HG03045 (cell line): ENCODE data around the gene C5orf52.
"Not testable (repeated sequence)": the region's sequence is repeated elsewhere in the genome, so short reads cannot be mapped to it uniquely, and the experiment has no call there.

ENCODE experiments used
- ATAC-seq: cut with Tn5 transposase; IDR thresholded peaks from one replicate; pipeline ENCODE4 v1.9.1; 2021; ENCODE audit warnings: mild to moderate bottlenecking, moderate library complexity; ENCODE audit not compliant: unreplicated experiment

The C5orf52 gene

DNA sequence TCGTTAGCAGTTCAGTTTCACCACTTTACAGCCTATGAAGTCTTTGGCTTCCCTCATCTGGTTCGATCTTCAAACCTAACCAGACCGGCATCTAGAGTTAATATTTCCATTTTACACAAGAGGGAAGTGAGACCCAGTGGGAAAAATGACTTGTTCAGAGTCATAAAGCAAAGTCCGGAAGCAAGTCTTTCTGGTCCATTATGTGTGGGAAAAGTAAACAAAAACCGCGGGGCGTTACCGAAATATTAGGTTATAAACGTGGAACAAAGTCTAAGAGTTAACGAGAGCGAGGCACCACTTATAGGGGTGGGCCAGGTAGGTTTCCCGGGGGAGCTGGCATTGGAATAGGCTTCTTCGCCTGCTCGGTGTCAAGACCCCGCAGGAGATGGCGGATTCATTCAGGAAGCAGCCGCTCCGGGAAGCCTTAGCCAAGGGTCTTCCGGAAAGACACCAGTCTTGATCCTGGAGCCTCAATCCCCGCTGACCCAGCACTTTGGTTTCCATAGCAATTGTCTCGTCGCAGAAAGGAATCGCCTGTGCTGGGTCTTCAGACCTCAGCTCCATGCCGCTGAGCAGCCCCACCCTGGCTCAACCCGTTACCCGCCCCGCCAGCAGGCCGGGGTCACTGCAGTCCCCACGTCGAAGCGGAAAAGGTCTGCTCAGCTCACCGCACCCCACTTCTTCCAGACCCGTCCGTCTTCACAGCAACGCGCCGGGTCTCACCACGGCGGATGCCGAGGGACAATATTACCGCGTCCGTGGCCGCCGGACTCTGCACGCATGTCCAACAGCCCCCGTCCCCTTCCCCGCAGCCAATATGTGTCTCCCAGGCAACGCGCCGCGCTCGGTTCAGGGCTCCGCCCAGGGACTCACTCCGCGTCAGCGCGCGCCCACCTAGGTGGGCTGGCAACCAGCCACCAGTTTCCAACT is at the start of gene C5orf52:
C5orf52 (plus strand) TSS at position 872 of the 930 bp plus-strand sequence. CDS start 82 bp downstream, outside the sequence.
- ATAC-seq = peak; percentile 41

DNA sequence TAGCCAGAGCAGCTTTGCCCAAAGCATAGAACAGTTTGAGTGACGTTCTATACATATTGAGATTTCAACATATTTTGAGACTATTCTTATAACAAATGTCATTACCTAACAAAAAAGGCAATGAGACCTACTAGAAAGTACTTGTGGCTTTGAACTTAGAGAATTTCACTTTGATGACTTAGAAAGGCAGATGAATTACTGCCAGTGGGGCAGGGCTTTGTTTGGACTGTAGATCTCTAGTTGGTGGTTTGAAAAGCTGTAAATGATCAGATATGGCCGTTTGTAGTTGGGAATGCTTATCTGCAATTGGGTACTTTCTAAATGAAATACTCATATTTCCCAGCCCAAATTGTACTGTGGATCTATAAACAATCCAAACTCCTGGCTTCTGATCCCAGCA is 47.2 kb upstream of the C5orf52 start:
- ATAC-seq = no peak

DNA sequence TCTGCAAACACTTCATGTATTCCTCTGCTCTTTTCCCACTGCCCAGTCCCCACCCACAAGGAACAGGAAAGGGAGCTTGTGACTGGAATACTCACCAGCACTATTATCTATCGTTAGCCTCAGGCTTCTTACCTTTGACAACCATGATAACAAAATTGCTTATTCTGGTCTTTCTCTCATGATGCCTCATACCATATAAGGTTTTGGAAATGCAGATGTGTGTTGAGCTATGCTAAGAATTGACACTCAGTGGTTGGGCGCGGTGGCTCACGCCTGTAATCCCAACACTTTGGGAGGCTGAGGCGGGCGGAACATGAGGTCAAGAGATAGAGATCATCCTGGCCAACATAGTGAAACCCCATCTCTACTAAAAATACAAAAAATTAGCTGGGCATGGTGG is 44.5 kb upstream of the C5orf52 start:
- no peak for ATAC-seq

DNA sequence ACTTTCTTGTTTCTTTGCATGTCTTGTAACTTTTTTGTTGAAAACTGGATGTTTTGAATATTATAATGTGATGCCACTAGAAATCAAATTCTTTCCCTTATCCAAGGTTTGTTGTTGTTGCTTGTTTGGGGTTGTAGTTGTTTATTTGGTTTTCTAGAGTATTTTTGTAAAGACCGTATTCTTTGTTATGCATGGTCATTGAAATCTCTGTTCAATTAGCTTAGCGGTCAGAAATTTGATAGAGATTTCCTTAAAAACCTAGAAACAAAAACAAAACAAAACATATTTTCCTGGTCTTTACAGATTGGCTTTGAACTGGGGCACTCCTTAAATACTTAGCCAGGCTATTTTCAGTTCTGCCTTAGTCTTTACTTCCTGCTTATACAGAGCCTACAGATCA is 41.0 kb upstream of the C5orf52 start:
- ATAC-seq = no peak

DNA sequence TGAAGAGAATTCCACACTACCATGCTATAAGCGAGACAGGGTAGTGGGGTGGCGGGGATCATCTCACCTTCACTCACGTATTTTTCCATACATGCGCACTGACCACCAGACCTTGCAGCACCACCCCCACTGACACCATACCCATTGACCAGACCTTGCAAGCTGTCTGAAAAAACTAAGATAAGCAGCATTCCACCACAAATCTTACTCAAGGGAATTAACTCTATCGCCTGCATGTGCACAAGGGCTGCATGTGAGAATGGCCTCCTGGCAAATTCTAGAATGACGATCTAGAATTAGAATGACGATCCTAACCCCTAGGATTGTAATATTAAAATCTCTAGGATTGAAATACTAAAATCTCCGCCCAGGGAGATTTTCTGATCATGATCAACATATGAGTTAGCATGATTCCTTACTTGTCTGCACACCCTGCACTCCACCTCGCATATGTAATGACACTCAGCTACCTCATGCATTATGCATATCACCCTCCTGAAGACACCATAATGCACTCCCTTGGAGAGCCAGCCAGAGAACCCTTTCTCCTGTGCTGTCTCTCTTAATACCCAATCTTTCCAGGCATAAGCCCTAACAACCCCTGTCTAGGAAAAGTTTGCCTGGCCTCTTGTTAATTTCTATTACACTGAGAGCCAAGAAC is 30.8 kb upstream of the C5orf52 start:
- no peak for ATAC-seq

DNA sequence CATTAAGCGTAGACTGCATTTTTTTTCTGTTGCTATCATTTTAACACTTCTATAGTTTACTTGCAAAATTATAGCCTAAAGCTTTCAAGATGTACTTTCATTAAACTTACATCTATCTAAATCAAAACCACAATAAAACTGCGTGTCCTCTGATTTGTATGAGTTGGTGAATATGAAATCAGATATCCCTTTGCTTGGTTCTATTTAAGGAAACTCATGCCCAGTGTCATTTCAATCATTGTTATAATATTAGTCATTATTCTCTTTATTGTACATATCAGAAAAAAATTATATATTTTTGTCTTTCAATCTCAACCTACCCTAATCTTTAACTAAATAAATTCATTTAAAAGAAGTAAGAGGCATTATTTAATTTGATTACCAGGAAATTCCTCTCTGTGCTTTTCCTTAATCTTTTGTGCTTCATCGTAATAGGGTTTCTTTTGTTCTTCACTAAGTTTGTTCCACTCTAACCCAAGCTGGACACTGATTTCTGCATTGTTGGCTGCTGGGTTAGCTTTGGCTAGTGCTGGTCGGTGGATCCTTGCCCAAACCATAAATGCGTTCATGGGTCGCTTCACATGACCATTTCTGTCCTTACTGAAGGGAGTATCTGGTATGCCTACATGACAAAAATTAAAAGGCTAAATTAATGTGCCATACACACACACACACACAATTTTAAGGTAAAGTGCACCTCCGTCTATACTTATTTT is 22.9 kb upstream of the C5orf52 start:
- no peak for ATAC-seq

DNA sequence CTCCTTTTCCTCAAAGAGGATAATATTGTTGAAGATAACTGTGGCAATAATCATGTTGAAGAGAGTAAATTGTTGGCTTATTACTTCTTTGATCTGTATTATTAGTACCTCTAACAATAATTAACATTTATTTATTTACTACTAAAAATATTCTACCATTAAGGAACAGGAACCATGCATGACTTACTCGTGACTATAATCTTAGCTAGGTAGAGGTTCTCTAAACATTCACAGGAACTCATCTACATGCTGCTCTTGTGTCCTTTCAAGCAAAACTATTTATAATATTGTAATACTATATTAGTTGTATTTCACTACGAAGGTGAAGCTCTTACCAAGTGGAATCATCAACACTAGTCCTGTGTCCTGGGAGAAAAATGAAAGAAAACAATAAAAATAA is 22.2 kb upstream of the C5orf52 start:
- ATAC-seq = no peak

DNA sequence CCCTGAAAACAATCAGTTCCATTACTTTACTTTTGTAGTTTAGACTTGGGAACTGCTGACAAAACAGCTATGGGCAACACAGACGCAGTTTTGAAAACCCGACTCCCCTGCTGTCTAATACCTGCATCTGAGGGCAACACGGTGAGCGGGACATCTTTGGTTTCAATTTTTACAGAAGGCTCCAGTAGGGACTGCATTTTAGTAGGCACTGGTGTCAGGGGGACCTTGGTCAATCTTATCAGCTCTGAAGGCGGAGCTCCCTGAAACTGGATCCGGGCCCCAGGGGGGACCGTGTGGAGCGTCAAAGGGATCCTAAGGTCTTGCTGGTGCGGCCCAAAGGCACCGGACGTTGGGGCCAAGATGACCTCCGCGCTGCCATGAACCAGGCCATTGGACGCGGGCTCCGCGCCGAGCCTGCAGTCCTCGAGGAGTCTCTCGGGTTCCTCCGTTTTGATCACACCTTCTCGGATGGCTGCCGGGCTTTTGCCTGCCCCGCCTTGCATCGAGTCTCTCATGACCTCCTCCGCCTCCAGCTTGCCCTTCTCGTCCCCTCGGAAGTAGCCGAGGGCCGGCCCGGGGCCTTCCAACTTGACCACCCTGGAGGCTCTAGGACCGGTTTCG is 20.2 kb upstream of the C5orf52 start:
- ATAC-seq = no peak

DNA sequence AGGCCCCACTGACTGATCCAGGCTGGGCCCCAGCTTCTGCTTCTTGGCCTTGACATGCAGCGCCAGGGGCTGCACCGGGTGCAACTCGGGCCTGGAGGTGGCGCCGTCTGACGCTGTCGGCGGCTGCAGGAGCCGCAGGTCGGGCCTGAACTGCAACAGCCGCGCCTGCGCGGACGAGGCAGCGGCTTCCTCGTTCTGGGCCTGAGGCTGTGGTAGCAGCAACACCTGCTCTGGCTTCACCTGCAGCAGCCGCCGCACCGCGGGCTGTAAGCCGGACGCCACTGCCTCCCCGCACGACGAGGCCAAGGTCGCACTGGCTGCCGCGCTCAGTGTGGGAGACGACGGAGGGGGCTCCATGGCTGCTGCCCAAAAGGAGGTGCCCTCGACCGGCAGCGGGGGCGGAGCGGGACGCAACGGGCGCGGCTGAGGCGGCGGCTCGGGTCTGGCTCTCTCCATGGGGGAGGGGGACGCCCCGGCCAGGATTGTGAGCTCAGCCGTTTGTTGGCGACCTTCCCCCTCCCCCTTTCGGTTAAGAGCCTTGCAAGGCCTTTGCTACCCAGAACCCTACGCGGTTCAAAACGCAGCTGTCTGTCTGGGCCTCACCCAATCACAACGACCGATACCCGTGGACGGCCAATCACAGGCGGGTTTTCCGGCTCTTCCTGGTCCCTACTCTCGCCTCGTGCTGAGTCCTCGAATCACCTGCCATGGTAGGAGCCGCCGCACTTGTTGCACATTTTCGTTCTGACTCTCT is 19.5 kb upstream of the C5orf52 start:
- peak; percentile 83 for ATAC-seq

DNA sequence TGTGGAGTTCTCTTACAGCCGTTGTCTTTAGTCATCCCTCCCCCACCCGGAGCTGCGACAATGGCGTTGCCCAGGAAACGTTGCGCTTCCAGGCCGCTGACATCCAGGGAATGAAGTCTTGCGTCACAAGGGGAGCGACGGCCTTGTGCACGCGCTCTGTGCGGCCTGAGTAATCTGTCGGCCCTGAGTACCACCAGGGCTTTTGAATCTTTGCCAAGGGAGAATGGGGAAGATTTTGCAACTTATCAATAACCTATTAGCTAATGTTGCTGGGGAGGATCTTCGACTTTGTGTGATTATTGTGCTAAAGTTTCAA is 19.0 kb upstream of the C5orf52 start, which contains the start of gene SOX30:
SOX30 (minus strand) TSS at position 62 of the 316 bp plus-strand sequence. CDS start 360 bp downstream, outside the sequence.
- no peak for ATAC-seq

DNA sequence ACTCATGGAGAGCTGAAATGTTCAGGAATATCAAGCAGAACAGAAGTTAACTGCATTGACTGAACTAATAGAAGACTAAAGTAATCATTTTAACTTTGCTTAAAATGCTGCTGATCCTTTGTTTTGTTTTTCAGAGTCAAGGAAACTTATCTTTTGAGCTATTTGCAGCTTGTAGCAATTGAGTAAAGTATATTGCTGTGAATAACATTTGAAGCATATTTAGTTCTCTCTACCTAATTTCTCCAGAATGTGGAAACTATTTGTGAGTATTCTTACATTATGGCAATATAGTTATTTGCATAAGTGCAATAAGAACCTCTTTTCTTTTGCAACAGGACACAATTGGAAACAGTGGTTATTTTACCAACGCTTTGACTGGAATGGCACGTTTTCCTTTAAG is 13.8 kb upstream of the C5orf52 start:
- no peak for ATAC-seq

DNA sequence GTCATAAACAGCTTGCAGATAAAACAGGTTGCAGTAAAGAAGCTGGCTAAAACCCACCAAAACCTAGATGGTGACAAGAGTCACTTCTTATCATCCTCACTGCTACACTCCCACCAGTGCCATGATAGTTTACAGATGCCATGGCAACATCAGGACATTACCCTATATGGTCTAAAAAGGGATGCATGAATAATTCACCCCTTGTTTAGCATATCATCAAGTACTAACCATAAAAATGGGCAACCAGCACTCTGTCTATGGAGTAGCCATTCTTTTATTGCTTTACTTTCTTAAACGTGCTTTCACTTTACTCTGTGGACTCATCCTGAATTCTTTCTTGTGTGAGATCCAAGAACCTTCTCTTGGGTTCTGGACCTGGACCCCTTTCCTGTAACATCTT is 12.4 kb upstream of the C5orf52 start:
- ATAC-seq = no peak

DNA sequence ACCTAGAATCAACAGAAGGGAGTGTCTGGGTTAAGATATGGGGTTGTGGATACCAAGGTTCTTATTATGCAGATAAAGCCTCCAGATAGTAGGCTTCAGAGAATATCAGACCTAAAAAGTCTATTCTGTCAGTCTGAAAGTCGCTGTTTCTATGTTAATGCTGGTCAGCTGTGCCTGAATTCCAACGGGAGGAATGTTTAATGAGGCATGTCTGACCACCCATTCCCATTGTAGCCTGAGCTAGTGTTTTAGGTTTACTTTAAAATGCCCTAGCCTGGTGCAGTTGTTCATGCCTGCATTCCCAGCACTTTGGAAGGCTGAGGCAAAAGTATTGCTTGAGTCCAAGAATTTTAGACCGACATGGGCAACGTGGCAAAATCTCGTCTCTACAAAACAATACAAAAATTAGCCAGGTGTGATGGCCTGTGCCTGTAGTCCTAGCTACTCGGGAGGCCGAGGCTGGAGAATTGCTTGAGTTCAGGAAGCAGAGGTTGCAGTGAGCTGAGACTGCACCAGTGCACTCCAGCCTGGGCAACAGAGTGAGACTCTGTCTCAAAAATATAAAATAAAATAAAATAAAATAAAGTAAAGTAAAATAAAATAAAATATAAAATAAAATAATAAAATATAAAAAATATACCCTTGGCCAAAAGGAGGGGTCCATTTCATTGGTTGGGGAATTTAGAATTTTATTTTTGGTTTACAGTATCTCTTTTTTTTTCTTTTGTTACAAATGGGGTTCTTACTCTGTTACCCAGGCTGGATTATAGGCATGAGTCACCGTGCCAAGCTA is 11.3 kb upstream of the C5orf52 start:
- no peak for ATAC-seq

DNA sequence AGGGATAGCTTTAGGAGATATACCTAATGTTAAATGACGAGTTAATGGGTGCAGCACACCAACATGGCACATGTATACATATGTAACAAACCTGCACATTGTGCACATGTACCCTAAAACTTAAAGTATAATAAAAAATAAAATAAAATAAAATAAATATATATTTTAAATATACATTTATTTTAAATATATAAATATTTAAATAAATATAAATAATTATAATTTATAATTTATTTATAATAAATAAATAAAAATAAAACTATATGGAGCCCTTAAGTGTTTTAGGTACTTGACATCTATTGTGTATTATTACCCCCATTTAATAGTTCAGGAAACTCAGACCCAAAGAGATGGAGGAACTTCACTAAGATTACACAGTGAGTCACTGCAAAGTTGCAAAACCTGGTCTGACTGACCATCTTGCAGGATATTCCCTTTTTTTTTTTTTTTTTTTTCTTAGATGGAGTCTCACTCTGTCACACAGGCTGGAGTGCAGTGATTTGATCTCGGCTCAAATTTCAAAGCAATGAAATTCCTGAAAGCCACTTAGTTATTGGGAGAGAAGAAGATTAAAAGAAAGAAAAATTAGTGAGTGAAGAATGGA is 5.8 kb upstream of the C5orf52 start:
- ATAC-seq = no peak

DNA sequence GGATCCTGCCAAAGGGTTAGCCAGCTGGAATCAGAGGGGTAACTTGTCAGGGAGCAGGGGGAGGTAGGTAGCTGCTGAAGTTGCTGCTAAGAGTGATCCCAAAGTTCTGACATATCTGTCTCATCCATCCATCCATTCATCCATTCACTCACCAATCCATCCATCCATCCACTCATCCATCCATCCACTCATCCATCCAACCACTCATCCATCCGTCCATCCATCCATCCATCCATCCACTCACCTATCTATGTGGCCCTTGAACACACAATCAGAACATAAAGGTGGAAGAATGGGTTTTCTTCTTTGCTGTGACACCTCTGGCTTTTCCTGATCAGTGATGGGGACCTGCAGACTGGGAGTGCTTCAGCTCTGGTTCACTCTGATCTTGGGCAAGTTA is 3.0 kb upstream of the C5orf52 start:
- ATAC-seq = no peak

DNA sequence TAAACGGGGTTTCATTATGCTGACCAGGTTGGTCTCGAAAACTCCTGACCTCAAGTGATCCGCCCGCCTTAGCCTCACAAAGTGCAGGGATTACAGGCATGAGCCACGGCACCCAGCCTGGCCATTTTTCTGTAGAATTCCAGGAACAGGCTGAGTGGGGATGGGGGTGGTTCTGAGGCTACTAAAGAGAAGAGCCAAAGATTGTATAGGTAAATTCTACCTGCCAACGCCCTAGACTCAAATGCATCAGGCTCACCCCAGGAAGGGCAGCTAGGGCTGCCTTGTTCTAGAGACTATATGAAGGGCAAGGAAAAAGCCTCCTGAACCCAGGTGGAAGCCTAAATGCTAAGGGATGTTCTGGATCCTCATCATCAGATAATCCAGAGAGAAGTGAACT is 1.6 kb upstream of the C5orf52 start:
- ATAC-seq = no peak

DNA sequence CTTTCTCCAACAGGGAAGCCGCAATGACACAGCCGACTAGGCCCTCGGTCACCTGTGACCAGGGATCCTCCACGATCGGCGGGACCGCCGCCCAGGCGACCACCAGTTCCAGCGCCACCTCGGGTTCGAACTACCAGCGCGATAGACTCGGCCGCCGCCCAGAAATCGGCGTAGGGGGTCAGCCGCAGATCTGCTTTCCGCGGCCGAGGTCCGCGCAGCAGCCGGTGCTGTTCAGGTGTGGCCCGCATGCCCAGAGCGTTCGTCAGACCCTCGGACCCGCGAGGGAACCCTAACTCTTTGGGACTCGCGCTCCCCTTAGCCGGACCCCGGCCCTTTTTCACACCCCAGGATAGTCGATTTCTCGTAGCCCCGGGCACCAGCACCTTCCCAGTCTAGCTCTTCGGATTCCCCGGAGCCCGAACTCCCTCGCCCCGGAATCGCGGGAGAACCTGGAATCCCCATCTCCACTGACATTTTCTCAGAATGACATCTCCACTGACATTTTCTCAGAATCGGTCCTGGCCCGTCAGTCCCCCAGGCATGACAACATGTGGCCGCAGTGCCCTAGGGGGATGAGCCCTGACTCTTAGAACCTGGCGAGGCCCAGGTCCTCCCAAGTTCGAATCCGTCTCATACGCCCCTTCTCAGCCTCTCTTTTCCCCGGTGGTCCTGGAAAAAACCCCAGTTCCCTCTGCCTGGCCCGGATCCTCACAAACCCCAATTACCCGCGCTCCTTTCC is 428 bp downstream of the C5orf52 start:
- ATAC-seq = no peak

DNA sequence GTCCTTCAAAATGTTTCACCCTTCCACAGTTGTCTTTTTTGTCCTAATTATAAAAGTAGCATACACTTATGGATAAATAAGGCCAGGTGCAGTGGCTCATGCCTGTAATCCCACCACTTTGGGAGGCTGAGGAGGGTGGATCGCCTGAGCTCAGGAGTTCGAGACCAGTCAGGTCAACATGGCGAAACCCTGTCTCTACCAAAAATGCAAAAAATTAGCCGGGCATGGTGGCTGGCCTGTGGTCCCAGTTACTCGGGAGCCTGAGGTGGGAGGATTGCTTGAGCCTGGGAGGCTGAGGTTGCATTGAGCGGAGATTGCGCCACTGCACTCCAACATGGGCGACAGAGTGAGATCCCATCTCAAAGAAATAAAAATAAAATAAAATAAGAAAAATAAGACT is 1.6 kb downstream of the C5orf52 start:
- ATAC-seq = no peak

DNA sequence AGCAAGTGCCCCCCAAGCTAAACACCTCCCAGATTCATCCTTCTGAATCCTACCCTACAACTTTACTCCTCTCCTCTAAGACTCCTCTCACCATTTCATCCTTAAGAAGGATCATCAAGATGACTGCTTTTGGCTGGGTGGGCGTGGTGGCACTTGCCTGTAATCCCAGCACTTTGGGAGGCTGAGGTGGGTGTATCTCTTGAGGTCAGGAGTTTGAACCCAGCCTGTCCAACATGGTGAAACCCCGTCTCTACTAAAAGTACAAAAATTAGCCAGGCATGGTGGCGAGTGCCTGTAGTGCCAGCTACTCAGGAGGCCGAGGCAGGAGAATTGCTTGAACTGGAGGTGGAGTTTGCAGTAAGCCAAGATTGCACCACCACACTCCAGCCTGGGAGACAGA is 3.0 kb downstream of the C5orf52 start:
- not testable (repeated sequence) for ATAC-seq
